ENCODE results near the gene ZIC1.

ZIC1 gene

DNA sequence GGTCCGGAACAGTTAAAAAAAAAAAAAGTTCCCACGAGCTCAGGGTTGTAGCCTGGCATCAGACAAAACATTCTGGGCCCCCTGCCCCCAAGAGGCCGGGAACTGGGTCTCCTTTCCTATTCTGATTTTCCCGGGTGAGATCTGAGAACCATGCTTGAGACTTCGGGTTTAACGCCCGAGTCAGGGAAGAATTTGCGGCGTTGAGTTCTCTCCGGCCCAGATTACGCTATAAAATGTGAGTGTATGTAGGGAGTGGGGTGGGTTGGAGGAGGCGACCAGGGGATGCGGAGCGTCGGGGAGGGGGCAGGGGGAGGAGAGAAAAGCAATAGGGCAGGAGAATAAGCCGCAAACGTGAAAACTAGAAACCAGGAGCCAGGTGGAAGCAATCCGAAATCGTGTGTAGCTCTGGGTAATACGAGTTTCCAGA is 2.7 kb downstream of the ZIC1 start:
- DNase-seq: no peak

DNA sequence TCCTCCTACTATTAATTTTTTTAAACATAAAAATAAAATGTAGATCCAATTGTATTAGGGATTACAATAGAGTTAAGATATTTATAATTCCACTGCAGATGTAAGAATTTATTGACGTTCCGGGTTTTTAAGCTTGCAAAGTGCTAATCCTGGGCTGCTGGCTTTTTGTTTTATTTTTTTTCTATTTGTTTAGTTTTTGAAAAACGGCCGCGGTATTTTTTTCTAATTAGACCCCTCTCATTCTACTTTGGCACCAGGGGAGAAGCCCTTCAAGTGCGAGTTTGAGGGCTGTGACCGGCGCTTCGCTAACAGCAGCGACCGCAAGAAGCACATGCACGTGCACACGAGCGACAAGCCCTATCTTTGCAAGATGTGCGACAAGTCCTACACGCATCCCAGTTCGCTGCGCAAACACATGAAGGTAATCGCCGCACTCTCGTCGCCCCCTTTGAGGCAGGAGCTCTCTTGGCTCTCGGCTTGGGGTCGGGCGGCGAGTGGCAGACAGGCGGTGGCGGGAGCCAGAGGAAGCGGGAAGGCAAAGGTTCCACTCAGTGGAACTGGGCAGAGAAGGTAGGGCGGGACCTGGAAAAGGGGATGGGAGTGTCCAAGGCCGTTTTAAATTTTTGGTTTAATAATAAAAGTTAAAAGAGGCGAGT is 3.2 kb downstream of the ZIC1 start:
- no peak for DNase-seq

DNA sequence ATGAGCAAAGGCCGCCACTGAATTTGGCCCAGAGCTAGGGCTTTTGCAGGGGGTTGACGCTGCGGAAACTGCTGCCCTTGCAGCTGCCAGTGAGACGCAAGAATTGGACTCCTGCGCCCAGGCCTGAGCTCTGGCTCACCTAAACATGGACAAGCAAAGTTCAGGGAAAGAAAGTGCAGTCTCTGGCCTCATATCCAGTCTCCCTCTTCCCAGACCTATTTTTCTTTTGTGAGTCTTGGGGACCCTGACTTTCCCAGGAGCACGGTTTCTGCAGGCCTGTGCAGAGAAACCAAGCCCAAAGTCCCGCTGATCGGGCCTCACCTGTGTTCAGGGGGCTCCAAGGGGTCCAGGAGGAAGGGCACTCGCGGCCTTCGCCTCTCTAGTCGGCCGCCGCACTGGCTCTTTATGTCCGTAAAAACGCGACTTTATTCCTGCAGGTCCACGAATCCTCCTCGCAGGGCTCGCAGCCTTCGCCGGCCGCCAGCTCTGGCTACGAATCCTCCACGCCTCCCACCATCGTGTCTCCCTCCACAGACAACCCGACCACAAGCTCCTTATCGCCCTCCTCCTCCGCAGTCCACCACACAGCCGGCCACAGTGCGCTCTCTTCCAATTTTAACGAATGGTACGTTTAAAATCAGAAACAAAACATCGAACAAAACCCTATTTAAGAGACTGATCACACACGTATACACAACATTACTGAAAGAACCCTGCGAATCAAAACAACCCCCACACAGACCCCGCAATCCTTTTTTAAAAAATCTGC is 3.9 kb downstream of the ZIC1 start:
- DNase-seq: no peak

DNA sequence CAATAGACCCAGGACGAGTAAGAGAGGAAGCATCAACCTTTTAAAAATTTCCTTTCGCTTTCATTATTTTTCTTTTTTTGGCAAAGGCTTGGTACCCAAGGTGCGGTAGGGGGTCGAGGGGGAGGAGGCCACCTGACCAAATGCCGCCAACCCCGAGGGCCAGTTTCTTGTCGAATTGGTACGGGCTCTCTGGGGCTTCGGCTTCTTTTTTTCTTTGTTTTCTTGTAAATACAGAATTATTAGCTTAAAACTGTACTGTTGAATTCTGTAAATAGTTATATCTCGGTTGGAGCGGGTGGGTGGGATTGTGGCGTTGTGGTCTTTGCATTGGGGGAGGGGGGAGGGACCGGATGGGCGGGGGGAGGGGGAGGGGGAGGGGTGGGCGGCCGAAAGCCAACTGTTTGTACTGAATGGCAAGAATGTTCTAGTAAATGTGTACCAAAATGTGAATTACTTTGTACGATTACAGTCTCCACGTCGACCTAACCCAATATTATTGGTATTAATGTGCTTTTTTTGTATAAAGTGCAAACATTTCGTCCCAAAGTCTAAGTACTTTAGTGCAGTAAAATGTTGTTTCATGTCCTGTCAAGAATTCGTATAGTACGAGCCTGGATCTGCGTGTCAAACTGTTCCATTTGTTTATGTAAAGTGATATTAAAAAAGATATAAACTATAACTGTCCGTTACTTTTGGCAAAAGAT is 4.7 kb downstream of the ZIC1 start:
- DNase-seq: no peak

DNA sequence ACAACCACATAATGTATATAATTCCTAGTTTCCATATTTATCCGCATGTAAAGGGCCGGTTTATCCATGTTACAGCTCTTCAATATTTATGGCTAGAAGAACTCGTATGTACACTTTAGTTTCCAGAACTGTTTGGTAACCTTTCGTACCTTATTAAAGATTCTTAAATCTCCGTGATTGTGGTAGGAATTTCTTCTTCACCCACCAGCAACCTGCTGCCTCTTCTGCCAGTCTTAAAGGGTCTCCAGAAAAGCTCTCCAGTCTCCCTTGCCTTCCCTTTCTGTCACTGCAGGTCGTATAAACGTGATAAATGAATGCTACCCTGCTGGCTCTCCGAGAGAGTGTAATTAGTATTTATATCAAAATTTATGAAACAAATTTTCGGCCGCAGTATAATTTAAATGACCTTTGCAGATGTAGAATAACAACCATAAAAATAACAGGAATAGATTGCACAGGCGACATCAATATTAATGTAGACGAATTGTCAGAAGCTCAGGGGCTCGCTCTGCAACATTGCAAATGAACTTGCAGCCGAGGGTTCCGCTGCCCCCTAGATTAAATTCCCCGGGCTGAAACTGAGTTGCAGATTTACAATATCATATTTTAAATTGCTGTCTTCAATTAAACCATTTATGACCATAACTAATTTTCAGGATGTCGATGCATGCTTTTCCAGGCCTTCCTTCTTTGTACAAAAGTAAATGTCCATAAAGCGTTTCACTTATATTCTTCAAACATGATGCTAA is 5.4 kb downstream of the ZIC1 start:
- no peak for DNase-seq

DNA sequence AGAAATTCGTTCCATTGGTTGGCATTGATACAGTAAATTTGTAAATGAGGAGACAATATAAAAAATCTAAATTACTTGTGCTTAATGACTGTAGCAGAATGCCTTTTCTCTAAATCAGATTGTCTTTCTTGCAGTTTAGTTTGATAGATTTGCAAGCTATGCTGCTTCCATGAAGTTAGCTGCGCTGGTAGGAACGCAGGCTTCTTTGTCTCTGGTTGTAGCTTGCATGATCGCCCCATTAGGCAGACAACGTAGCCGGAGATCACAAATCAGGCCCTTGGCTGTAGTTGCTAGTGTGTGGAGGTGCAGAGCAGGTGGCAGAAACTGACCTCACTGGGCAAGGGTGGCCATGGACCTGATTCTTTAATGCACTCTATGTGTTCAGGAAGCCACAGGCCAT is 6.1 kb downstream of the ZIC1 start:
- DNase-seq: no peak

DNA sequence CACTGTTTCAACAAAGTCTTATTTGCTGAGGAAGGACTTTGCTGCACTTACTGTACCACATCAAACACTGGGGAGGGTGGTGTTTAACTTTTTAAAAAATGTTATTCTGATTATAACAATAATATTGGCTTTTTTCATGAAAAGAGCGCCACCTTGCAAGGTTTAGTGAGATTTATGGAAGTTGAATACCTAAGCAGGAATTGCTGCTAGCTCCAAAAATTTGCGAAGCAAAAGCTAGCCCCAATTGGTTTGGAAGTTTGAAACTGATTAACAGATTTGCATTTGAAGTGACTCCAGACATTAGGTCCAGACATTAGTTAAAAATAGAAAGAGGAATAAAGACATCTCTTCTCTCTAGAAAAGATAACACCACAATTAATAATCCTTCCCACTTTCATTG is 6.7 kb downstream of the ZIC1 start:
- no peak for DNase-seq

DNA sequence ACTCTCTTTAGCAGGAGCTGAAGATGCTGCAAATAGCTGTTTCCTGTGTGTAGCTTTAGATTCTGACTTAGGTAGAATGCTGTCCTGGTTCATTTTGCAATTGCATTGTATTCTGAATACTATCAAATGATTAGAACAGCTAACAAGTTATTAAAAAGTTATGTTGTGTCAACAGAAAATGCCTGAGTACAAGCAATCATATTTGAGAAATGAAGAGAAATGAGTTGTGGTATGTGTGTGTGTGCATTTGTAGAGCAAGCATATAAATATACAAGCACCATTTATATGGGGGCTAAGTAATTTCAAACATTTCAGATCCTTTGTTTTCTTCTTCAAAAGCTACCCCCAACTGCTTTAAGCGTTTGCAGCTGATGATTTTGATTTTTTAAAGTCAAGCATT is 7.8 kb downstream of the ZIC1 start:
- no peak for DNase-seq

DNA sequence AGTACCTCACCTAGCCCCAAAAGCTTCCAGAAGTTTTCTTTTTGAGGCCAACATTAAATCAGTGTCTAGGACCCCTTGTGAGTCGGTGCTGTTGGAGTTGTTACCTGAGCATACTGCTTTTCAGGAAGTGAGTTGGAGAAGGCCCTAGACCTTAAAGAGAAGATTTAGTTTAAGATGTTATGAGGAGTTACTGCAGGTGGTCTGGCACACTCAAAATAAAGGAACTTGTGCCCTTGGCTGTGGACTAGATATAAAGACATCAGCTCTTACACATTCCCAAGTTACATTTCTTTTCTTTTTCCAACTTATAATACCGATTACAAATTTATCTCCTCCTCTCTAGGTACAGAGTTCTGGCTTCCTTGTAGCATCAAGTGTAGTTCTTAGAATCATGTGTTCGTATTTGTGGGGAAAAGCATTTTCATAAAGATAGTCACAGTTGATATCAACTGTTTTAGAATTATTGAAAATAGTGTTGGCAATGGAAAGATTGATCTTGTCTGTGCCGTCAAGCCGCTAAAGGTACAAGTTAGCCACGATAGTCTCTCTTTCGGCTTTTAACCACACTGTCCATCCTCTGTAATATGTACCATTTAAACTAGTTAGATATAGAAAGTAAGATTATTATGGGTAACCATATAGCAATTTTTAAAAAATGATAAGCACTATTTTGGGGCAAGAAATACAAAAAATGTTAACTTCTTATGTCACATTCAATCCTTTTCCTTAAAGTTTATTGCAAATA is 8.6 kb downstream of the ZIC1 start:
- no peak for DNase-seq

DNA sequence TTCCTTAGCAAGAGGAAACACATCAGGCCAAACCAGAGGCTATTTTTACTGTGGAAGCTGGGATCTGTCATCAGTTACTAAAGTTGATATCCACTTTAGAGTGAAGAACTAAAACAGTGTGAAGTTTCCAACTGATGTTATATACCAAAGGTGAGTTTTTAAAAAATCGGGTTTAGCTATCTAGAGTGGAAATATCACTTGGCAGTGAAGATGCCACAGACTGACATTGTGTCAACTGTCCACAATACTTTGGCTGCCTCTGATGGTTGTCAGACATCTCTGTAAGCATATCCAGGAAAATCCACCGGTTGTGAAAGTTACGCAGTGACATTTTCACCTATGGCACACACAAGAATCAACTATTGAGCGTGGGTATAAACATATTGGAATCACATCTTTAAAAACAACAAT is 9.2 kb downstream of the ZIC1 start:
- no peak for DNase-seq

DNA sequence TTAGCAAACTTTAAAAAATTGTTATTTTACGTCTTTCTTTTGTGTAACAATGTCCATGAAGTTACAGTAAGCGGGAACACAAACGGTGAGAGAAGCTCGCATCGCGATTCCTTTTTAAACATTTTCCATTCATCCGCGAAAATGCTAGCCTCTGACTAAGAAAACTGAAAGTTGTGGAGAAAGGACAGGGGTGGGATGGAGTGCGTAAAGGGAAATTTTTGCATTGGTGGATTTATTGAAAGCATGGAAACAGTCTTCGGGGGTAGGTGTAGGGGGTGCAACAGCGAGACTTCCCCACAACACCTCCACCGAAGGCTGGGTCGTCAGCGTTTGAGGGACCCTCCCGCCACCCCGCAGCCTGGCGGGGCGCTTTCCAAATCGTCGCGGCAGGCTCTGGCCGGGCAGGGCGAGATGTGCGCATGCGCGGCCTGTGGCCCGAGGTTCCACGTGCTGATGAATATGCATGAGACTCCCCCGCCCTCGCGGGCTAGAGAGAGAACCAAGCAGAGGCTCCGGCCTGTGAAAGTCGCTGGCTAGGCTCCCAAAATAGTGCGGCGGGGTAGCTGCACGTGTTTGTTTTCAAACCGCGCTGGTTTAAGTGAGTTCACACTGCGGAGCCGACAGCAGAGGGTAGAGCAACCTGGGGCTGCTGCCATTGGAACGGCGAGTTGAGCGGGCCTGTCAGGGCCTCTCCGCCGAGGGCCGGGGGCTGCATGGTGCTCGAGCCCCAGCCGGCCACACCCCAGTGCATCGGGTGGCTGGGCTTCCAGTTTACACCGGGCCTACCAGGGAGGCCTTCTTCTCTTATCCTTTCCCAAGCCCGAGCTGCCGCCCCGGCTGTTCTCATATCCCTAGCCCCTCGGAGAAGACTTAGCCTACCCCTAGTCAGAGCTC is 9.9 kb downstream of the ZIC1 start:
- DNase-seq: no peak

DNA sequence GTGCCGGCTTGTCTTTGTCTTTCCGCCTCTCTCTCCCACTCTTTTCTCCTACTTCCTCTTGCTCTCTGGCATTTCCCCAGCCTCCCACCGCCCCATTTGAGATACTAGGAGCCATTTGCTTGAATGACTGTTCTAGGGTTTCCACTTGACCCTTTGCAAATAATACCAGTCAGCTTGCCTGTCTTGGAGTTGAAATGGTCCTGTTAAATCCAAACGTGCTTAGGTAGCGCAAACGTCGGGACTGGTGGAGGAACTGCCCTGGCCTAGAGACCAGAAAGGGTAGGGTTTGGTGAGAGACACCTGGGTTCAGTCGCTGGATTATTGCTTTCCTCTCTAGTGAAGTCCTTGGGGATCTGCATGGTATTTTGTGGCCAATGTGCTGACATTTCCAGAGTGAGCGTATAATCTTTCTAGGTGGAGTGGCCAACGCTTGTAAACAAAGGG is 10.6 kb downstream of the ZIC1 start:
- DNase-seq: no peak

DNA sequence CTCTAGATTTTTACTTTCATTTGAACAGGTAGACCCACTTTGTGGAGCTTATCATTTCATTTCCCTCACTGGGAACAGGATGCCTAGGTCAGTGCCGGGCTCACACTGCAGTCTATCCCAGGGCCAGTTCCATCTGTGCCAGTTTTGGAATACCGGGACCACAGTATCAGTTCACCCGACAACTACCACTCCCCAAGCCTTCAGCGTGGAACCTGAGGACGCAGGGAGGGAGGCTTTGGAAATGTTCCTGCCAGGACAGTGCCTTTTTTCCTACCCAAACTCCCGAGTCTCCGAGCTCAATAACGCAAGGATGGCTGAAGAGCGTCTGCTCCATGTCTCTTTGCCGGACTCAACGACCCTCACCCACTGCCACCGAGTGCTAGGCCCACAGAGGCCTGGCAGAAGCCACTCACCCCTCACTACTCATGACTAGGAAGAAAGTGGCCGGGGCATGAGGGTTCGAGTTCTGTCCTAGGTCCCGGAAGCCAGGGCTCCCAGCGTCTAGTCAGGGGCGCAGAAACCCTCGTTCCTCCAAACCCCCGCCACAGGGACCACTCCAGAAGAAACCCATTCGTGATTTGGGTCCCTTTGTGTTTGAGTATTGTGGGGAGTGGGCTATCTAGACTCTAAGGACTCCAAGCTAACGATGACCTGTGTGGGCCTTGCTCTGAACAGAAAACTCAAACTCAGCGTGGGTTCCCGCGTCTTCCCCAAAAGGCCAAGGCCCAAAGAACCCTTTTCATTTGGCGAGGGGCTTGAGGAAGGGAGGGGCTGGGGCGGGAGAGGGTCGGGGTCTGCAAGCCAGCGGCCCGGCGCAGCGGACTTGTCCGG is 11.4 kb downstream of the ZIC1 start:
- DNase-seq: no peak

DNA sequence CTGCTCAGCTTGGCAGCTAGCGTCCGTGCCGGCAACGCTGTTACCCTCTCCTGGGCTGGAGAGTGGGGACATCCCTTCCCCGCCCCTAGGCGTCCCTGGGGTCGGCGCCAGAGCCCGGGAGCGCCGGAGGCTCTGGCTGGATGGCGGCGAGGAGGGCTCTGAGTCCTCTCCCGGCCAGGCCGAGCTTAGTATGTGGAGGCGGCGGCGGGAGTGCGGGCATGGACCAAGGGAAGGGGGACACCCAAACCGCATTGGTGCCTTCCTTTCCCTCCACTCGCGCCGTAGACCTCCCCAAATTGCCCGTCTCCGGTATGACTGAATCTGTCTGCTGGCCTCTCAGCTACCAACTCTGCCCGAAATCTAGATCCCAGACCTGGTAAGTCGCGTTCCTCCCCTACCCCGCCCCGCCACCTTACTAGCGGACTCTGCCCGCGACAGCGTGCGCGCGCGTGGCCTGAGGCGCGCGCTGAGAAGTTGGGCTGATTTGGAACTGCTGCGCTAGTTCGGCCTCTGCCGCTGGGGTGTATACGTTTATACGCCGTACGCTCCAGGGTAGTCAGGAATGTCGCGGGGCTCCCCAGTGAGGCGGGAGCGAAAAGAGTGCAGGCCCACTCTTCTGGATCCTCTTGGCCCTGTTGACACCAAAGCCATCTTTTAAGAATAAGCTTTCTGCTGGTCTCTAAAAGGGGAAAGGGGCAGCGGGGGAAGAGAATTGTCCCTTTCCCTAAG is 12.2 kb downstream of the ZIC1 start:
- DNase-seq: no peak

DNA sequence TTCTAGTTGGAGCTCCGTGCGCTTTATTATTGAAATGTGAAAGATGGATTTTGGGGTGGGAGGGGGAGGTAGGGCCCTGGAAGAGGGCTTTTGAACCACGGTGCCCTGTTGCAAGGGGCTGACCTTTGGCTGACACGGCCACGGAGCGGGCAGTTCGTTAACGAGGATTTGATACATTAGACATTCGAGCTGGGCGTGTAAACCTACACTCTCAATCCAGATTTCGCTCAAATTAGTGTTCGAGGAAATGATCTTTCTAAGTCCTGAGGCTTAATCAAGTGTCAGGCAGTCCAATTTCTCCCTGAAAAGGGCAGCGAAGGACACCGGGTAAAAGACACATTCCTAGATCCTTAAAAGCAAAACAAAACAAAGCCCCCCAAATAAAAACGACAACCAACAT is 13.0 kb downstream of the ZIC1 start:
- no peak for DNase-seq

DNA sequence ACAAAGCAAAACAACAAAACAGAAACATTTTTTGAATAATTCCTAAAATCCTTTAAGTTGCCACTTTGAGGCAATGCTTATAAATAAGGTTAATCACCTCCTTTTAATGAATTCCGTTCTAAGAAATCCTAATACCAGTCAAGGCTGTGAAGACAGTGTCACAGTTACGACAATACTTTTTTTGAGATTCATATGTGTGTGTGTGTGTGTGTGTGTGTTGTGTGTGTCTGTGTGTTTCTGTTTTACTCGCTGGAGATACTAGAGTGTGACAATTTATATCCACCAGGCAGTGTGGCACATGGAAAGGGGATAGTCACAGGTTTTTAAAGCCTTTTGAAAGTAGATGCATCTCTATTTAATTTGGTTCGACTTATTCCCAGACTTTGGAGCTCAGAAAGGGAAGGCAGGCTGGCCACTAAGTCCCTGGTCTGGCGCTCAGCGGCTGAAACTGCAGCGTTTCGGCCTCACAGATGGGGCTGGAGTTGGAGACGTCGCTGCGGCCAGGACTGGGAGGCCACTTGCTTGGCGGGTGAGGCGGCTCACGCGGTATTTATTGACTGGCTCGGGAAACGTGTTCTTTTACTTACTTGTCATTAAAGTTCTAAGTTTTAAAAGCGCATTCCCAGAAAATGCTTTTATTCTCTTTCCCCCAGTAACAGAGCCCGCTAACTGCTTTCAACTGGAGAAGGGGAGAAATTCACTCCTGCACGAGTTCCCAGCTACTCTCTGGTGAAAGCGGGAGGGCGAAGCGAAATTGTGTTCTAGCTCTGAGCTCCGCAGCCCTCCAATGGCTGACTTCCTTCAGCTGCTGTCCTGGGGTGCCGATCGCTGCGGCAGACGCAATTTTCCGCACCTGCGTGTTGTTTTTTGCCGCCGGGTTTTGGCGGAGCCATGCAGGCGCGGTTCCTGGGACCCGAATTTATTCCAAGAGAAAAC is 13.7 kb downstream of the ZIC1 start:
- DNase-seq: no peak

DNA sequence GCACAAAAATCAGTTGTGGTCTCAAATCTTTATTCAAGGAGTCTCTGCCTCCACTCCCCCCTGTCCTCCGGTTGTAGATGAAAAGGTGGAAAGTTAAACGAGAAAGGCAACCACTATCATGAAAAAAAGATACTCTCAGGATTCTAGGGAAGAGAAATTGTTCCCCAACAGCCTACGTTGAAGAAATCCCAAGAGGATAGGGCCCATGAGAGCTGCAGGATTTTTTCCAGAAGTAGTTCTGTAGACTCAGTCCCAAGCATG is 14.3 kb downstream of the ZIC1 start:
- no peak for DNase-seq

DNA sequence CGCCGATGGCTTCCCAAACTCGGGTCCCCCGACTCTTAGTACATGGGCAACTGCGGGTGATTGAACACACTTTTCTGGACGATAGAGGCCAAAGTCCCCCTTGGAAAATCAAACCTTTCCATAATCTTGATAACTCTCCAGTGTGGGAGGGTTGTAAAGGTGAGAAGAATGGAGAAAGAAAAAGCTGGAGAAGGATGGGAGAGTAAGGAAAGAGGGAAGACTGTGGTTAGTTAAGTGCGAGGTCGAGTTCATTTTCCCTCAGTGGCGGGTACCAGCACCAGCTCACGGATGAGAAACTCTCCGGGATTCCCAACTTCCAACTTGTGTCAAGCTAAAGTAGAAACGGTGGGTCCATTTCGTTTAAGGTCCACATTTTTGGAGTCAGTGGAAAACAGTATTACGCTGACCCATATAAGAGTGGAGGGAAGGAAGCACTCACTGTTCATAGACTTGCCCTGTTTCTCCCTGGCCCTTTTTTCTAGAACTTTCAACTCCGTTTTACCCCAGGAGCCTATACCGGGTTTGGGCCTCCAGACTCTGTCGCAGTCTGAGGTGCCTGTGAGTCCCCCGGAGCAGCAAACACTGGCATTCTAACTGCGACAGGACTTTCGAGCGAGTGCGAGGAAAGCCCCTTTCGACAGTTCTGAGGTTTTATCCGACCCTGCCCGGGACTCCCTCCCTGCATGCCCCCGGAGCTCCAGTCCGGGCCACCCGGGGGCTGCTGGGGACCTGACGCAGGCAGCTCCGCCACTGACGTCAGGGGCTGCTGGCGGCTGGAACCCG is 14.8 kb downstream of the ZIC1 start:
- DNase-seq: no peak

All from stimulated activated CD4-positive, alpha-beta T cell treated with anti-CD3 and anti-CD28 coated beads, Interleukin-2, amount 100 ng/mL, for 24 hours (primary cell).